SK-N-MC (cell line): ENCODE data around the gene TP53I11.

ENCODE experiments used
- EZH2 ChIP-seq: fragments of 200-600 bp; sonication (generic); IDR thresholded peaks from one replicate; pipeline ENCODE4 v1.6.1; 2017; ENCODE audit warnings: antibody characterized with exemption
- FOXP2 ChIP-seq: optimal IDR thresholded peaks from 2 replicates; pipeline ENCODE3; 2011; ENCODE audit warnings: mild to moderate bottlenecking, moderate library complexity; ENCODE audit not compliant: insufficient read depth; ENCODE audit errors: extremely low read length, control extremely low read depth
- POLR2AphosphoS5 ChIP-seq: IDR thresholded peaks from 2 replicates; pipeline ENCODE4 v1.6.1; 2012; ENCODE audit warnings: mild to moderate bottlenecking, low read depth, low read length, borderline replicate concordance

DNA sequence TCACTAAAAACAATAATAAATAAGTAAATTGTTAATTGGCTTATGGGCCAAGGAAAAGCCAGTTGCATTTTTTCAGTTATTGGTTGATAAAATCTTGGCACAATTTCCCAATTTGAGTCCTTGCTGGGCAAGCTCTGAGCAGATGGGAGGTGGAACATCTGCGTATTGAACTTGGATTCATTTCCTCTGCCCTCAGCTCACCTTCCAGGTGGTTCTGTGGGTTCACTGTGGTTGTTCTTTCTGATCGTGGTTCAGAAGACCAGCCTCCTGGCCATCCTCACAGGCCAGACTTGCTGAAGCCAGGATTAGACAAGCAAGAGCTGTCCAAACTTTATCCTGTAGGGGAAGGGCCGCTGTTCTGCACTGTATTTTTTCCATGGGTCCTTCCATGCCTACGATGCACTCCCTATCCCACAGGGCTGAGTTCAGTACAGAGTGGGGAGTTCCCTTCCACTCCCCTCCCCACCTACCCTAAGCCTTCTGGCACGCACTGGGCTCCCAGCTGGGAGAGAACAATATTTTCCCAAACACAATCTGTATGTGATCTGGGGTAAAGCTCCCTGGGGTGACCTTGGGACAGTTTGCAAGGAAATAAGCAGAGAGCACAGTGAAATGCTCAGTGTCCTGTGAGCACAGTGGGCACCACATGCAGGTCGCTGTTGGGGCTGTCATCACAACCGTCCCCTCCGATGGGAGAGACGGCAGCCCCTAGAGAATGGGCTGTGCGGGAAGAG is 43.5 kb upstream of the TP53I11 start:
- TF ChIP-seq POLR2AphosphoS5 (no peak), EZH2 (no peak), FOXP2 (no peak)
